HepG2 (cell line): ENCODE measurements around the gene NTN5. TPM values are rescaled to one million over a fixed set of nuclear protein-coding genes. Genes with fewer than 3 reads are reported as not detected.
A peak's percentile ranks its signal among the peaks of the same experiment; 100 is the strongest.

Experiments used
- ARID2 ChIP-seq: sonication (generic); formaldehyde crosslinking; IDR thresholded peaks from 2 replicates; pipeline ENCODE4 v1.8.1; 2022; ENCODE audit warnings: mild to moderate bottlenecking, missing genetic modification reagents, borderline replicate concordance
- HOXA3 ChIP-seq: sonication (generic); formaldehyde crosslinking; IDR thresholded peaks from 2 replicates; pipeline ENCODE4 v1.5.0; 2020; ENCODE audit warnings: missing genetic modification reagents
- NR2F6 ChIP-seq, 2 experiments: IDR thresholded peaks; 2 replicates each; pipeline ENCODE4 v1.6.1; 2016; ENCODE audit warnings: antibody characterized with exemption in 1 of 2, mild to moderate bottlenecking in 1 of 2
- PATZ1 ChIP-seq: sonication (generic); formaldehyde crosslinking; IDR thresholded peaks from 2 replicates; pipeline ENCODE4 v1.4.0; 2020; ENCODE audit warnings: missing genetic modification reagents
- PRDM10 ChIP-seq: sonication (generic); formaldehyde crosslinking; IDR thresholded peaks from 2 replicates; pipeline ENCODE4 v1.4.0; 2020; ENCODE audit warnings: low read depth, missing genetic modification reagents
- SALL1 ChIP-seq: sonication (generic); formaldehyde crosslinking; IDR thresholded peaks from 2 replicates; pipeline ENCODE4 v1.8.0; 2022; ENCODE audit warnings: mild to moderate bottlenecking, missing genetic modification reagents
- SNAPC5 ChIP-seq: sonication (generic); formaldehyde crosslinking; IDR thresholded peaks from 2 replicates; pipeline ENCODE4 v1.8.1; 2023; ENCODE audit warnings: mild to moderate bottlenecking, missing genetic modification reagents, borderline replicate concordance
- ZBTB20 ChIP-seq: sonication (generic); formaldehyde crosslinking; IDR thresholded peaks from 2 replicates; pipeline ENCODE4 v1.8.1; 2023; ENCODE audit warnings: missing genetic modification reagents, low read depth, mild to moderate bottlenecking, borderline replicate concordance
- ZMYM2 ChIP-seq: sonication (generic); formaldehyde crosslinking; IDR thresholded peaks from 2 replicates; pipeline ENCODE4 v1.8.0; 2022; ENCODE audit warnings: mild to moderate bottlenecking, missing genetic modification reagents
- ZNF556 ChIP-seq: sonication (generic); formaldehyde crosslinking; IDR thresholded peaks from 2 replicates; pipeline ENCODE4 v1.4.0; 2020; ENCODE audit warnings: mild to moderate bottlenecking, missing genetic modification reagents, borderline replicate concordance
- ZNF570 ChIP-seq: sonication (generic); formaldehyde crosslinking; IDR thresholded peaks from 2 replicates; pipeline ENCODE4 v1.4.0; 2020; ENCODE audit warnings: mild to moderate bottlenecking, missing genetic modification reagents, borderline replicate concordance
- ZNF691 ChIP-seq: sonication (generic); formaldehyde crosslinking; IDR thresholded peaks from 2 replicates; pipeline ENCODE4 v1.4.0; 2020; ENCODE audit warnings: missing genetic modification reagents, low read depth, mild to moderate bottlenecking, borderline replicate concordance
- ZNF788 ChIP-seq: sonication (generic); formaldehyde crosslinking; IDR thresholded peaks from 2 replicates; pipeline ENCODE4 v1.5.0; 2020; ENCODE audit warnings: mild to moderate bottlenecking, missing genetic modification reagents, borderline replicate concordance
- ZSCAN31 ChIP-seq: sonication (generic); formaldehyde crosslinking; IDR thresholded peaks from 2 replicates; pipeline ENCODE4 v1.5.0; 2020; ENCODE audit warnings: low read depth, mild to moderate bottlenecking, missing genetic modification reagents
- polyA plus RNA-seq, 8 experiments: library from polyadenylated mRNA; depleted of rRNA in 3 of 8; stranded (reverse) in 7 of 8; unstranded in 1 of 8; fragments of >200 nt; fragmentation: Illumina TruSeq in 4 of 8; extraction: Trizol in 4 of 8; gene quantifications; 2 replicates each; pipeline versions ENCODE4 v1.2.1 to v1.2.3, GENCODE V29; 2011 to 2016; ENCODE audit warnings: low read depth in 4 of 8, missing spikeins in 1 of 8, mixed read lengths in 1 of 8; ENCODE audit not compliant: insufficient read depth in 1 of 8
- total RNA-seq, 5 experiments: library from RNA; depleted of rRNA; stranded (reverse); fragments of >200 nt; fragmentation: Illumina TruSeq; extraction: Trizol; gene quantifications; 2 replicates each; pipeline ENCODE4 v1.2.3, GENCODE V29; 2016; ENCODE audit warnings: low read depth in 1 of 5

NTN5 gene
- total and polyA plus RNA-seq, 2 of the 13 experiments (the other 11 are each of a cell fraction or from before 2014, with no cell fraction given): 0.05 TPM; not detected in 1

GRCh38 chr19:48637948-48638830, 34.6 kb downstream of the NTN5 start (continued):
- TF ChIP-seq ZNF788 (CRISPR knock-in tag) (no peak), ZNF570 (CRISPR knock-in tag) (0 out of 2 replicates have a peak, but pooled peaks have one; percentile 11), PATZ1 (peak; percentile 39), ZNF691 (CRISPR knock-in tag) (0 out of 2 replicates have a peak, but pooled peaks have one; percentile 31), NR2F6 (IDR thresholded peaks at IDR 0.05) (peak; percentile 49), NR2F6 (CRISPR knock-in tag; IDR thresholded peaks at IDR 0.05) (no peak), SALL1 (peak; percentile 28; the same call in 1 of the 2 replicates), HOXA3 (CRISPR knock-in tag) (peak; percentile 45; the same call in 1 of the 2 replicates), ZMYM2 (CRISPR knock-in tag) (0 out of 2 replicates have a peak, but pooled peaks have one; percentile 34), ZNF556 (CRISPR knock-in tag) (0 out of 2 replicates have a peak, but pooled peaks have one; percentile 10), PRDM10 (CRISPR knock-in tag) (peak; percentile 99), ZSCAN31 (CRISPR knock-in tag) (0 out of 2 replicates have a peak, but pooled peaks have one; percentile 13), ARID2 (no peak), ZBTB20 (CRISPR knock-in tag) (0 out of 2 replicates have a peak, but pooled peaks have one; percentile 7), SNAPC5 (no peak)
- TF ChIP-seq, all 625 proteins: peak for 46
